ENCODE measurements around the gene SLC30A3. TPM values are rescaled to one million over a fixed set of nuclear protein-coding genes. Genes with fewer than 3 reads are reported as not detected.

The SLC30A3 gene
- total and polyA plus RNA-seq, 2 of the 13 experiments (the other 11 are each of a cell fraction or from before 2014, with no cell fraction given) = 0.38 to 0.79 TPM

DNA sequence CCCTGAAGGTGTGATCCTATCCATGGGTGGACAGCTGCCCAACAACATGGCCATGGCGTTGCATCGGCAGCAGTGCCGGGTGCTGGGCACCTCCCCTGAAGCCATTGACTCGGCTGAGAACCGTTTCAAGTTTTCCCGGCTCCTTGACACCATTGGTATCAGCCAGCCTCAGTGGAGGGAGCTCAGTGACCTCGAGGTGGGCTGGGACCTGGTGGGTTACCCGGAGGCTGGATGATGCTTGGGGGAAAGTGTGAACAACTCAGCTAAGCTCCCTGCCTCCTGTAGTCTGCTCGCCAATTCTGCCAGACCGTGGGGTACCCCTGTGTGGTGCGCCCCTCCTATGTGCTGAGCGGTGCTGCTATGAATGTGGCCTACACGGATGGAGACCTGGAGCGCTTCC lies 29.5 kb downstream of the SLC30A3 start:
- no peak overlapping the region for H3K4me3 ChIP-seq (replicated peaks in 1 of 3; ENCODE audit: insufficient read depth in 1 of 3, low read depth in 2 of 3, low read length in 3 of 3)
- H3K36me3 ChIP-seq (replicated peaks in 1 of 2; ENCODE audit: control insufficient read depth in 1 of 2, insufficient read depth in 2 of 2, low read length in 2 of 2) = peaks cover 67 to 80% of the 10 kb centered on the region in 2 experiments
- no peak overlapping the region for H3K4me2 ChIP-seq (ENCODE audit: low read depth, low read length)
- WGBS (ENCODE audit: low lambda C conversion rate) = 98% methylated on average over 14 of the region's 14 CpGs
- H4K20me1 ChIP-seq (ENCODE audit: insufficient read depth, low read length) = no peaks in the 10 kb centered on the region
- H3K27me3 ChIP-seq (ENCODE audit: control insufficient read depth in 1 of 2, insufficient read depth in 2 of 2, low read length in 2 of 2) = no peaks in the 10 kb centered on the region
- no peak overlapping the region for H3K27ac ChIP-seq (ENCODE audit: extremely low read length, insufficient read depth, low read length)
- no peak for FAIRE-seq
- ChIA-PET CTCF (ENCODE audit: low intra/inter-chr PET ratio, low total read pairs) (no interaction called here), POLR2A (no interaction called here)
- H3K9ac ChIP-seq (ENCODE audit: insufficient read depth, low read depth, low read length) = no peak overlapping the region
- intact Hi-C loops (cut with micrococcal nuclease; ENCODE audit: unreplicated experiment) = no loop called here
- no peak for ATAC-seq
- in situ Hi-C loops (cut with HindIII; ENCODE audit: extremely low pct_ligation_motif_present, low pct_unique_long_range_greater_than_20kb) = no loop called here
- no peaks in the 10 kb centered on the region for H3K9me3 ChIP-seq (ENCODE audit: low read length)
- no TSS peak for BruUV-seq (replicated peaks)
- DNase-seq (ENCODE audit: low spot score) = no peak
- peaks cover 2% of the 10 kb centered on the region; the same call in 1 of the 2 replicates for H3K4me1 ChIP-seq (ENCODE audit: insufficient read depth, low read length)
- H3K79me2 ChIP-seq (ENCODE audit: insufficient read depth, low read length) = no peaks in the 10 kb centered on the region
- H2AFZ ChIP-seq (ENCODE audit: low read length) = no peak overlapping the region
- TF ChIP-seq, protein P1, sequence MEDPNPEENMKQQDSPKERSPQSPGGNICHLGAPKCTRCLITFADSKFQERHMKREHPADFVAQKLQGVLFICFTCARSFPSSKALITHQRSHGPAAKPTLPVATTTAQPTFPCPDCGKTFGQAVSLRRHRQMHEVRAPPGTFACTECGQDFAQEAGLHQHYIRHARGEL (CRISPR knock-in tag; IDR thresholded peaks at IDR 0.05) = no peak
- TF ChIP-seq ATRX (CRISPR knock-in tag; IDR thresholded peaks at IDR 0.05; ENCODE audit: borderline replicate concordance) (no peak), ZNF546 (CRISPR knock-in tag; conservative IDR thresholded peaks at IDR 0.05) (no peak), PLRG1 (conservative IDR thresholded peaks at IDR 0.05) (no peak), SUZ12 (IDR thresholded peaks at IDR 0.05; ENCODE audit: low read depth, low read length) (no peak), ONECUT2 (CRISPR knock-in tag; IDR thresholded peaks at IDR 0.05) (no peak), ZFYVE20 (CRISPR knock-in tag; IDR thresholded peaks at IDR 0.05; ENCODE audit: borderline replicate concordance, low read depth) (no peak), ZNF251 (CRISPR knock-in tag; IDR thresholded peaks at IDR 0.05) (no peak), ZNF724P (CRISPR knock-in tag; IDR thresholded peaks at IDR 0.05; ENCODE audit: borderline replicate concordance) (no peak), REPIN1 (CRISPR knock-in tag; IDR thresholded peaks at IDR 0.05; ENCODE audit: borderline replicate concordance, low read depth) (no peak), ZNF20 (CRISPR knock-in tag; IDR thresholded peaks at IDR 0.05) (no peak), CCDC6 (CRISPR knock-in tag; IDR thresholded peaks at IDR 0.05) (no peak)
- TF ChIP-seq, protein P2, sequence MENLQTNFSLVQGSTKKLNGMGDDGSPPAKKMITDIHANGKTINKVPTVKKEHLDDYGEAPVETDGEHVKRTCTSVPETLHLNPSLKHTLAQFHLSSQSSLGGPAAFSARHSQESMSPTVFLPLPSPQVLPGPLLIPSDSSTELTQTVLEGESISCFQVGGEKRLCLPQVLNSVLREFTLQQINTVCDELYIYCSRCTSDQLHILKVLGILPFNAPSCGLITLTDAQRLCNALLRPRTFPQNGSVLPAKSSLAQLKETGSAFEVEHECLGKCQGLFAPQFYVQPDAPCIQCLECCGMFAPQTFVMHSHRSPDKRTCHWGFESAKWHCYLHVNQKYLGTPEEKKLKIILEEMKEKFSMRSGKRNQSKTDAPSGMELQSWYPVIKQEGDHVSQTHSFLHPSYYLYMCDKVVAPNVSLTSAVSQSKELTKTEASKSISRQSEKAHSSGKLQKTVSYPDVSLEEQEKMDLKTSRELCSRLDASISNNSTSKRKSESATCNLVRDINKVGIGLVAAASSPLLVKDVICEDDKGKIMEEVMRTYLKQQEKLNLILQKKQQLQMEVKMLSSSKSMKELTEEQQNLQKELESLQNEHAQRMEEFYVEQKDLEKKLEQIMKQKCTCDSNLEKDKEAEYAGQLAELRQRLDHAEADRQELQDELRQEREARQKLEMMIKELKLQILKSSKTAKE (CRISPR knock-in tag; IDR thresholded peaks at IDR 0.05; ENCODE audit: borderline replicate concordance) = no peak
- TF ChIP-seq, protein P3, sequence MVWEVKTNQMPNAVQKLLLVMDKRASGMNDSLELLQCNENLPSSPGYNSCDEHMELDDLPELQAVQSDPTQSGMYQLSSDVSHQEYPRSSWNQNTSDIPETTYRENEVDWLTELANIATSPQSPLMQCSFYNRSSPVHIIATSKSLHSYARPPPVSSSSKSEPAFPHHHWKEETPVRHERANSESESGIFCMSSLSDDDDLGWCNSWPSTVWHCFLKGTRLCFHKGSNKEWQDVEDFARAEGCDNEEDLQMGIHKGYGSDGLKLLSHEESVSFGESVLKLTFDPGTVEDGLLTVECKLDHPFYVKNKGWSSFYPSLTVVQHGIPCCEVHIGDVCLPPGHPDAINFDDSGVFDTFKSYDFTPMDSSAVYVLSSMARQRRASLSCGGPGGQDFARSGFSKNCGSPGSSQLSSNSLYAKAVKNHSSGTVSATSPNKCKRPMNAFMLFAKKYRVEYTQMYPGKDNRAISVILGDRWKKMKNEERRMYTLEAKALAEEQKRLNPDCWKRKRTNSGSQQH (CRISPR knock-in tag; IDR thresholded peaks at IDR 0.05; ENCODE audit: low read depth) = no peak
- TF ChIP-seq, protein P4, sequence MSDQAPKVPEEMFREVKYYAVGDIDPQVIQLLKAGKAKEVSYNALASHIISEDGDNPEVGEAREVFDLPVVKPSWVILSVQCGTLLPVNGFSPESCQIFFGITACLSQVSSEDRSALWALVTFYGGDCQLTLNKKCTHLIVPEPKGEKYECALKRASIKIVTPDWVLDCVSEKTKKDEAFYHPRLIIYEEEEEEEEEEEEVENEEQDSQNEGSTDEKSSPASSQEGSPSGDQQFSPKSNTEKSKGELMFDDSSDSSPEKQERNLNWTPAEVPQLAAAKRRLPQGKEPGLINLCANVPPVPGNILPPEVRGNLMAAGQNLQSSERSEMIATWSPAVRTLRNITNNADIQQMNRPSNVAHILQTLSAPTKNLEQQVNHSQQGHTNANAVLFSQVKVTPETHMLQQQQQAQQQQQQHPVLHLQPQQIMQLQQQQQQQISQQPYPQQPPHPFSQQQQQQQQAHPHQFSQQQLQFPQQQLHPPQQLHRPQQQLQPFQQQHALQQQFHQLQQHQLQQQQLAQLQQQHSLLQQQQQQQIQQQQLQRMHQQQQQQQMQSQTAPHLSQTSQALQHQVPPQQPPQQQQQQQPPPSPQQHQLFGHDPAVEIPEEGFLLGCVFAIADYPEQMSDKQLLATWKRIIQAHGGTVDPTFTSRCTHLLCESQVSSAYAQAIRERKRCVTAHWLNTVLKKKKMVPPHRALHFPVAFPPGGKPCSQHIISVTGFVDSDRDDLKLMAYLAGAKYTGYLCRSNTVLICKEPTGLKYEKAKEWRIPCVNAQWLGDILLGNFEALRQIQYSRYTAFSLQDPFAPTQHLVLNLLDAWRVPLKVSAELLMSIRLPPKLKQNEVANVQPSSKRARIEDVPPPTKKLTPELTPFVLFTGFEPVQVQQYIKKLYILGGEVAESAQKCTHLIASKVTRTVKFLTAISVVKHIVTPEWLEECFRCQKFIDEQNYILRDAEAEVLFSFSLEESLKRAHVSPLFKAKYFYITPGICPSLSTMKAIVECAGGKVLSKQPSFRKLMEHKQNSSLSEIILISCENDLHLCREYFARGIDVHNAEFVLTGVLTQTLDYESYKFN (CRISPR knock-in tag; conservative IDR thresholded peaks at IDR 0.05) = no peak
- TF ChIP-seq, protein P5, sequence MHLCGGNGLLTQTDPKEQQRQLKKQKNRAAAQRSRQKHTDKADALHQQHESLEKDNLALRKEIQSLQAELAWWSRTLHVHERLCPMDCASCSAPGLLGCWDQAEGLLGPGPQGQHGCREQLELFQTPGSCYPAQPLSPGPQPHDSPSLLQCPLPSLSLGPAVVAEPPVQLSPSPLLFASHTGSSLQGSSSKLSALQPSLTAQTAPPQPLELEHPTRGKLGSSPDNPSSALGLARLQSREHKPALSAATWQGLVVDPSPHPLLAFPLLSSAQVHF (CRISPR knock-in tag; IDR thresholded peaks at IDR 0.05) = no peak
- TF ChIP-seq, protein P6, sequence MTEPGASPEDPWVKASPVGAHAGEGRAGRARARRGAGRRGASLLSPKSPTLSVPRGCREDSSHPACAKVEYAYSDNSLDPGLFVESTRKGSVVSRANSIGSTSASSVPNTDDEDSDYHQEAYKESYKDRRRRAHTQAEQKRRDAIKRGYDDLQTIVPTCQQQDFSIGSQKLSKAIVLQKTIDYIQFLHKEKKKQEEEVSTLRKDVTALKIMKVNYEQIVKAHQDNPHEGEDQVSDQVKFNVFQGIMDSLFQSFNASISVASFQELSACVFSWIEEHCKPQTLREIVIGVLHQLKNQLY (CRISPR knock-in tag; IDR thresholded peaks at IDR 0.05) = no peak
